Measurements from ENCODE around the gene GPSM1. TPM values are rescaled to one million over a fixed set of nuclear protein-coding genes. Genes with fewer than 3 reads are reported as not detected.

Gene GPSM1
- total RNA-seq, 1 donor from 2014 or later = 140 TPM

DNA sequence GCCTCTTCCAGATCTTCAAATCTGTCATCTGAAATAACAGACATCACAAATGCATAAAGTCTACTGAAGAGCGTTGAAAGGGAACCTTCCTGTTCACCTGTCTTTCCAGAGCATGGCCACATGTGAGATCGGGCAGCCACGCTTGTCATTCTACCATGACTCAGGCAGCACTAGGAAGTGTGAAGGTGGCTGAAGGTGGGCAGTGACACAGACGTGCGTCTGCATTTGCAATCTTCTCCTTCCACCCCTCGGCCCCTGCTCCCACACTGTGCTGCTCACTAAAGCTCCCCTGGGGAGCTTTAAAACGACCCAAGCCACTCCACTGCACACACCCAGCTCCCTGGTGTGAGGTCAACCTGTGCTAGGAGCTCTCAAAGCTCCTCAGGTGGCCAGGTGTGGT, 80.6 kb downstream of the GPSM1 start:
- TF ChIP-seq, protein P1, sequence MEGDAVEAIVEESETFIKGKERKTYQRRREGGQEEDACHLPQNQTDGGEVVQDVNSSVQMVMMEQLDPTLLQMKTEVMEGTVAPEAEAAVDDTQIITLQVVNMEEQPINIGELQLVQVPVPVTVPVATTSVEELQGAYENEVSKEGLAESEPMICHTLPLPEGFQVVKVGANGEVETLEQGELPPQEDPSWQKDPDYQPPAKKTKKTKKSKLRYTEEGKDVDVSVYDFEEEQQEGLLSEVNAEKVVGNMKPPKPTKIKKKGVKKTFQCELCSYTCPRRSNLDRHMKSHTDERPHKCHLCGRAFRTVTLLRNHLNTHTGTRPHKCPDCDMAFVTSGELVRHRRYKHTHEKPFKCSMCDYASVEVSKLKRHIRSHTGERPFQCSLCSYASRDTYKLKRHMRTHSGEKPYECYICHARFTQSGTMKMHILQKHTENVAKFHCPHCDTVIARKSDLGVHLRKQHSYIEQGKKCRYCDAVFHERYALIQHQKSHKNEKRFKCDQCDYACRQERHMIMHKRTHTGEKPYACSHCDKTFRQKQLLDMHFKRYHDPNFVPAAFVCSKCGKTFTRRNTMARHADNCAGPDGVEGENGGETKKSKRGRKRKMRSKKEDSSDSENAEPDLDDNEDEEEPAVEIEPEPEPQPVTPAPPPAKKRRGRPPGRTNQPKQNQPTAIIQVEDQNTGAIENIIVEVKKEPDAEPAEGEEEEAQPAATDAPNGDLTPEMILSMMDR (IDR thresholded peaks at IDR 0.05; ENCODE audit: partially characterized antibody, unreplicated experiment) = no peak
- H3K4me3 Mint-ChIP-seq (ENCODE audit: unreplicated experiment) = peak overlapping the region; percentile 34
- H3K36me3 Mint-ChIP-seq (ENCODE audit: unreplicated experiment) = no peaks in the 10 kb centered on the region
- H3K9me3 Mint-ChIP-seq (ENCODE audit: unreplicated experiment) = peaks cover 4% of the 10 kb centered on the region
- H3K4me1 Mint-ChIP-seq (ENCODE audit: low read depth, unreplicated experiment) = peaks cover 13% of the 10 kb centered on the region
- peaks cover 5% of the 10 kb centered on the region for H3K27me3 Mint-ChIP-seq (ENCODE audit: unreplicated experiment)
- no peak for DNase-seq
- H3K27ac Mint-ChIP-seq (ENCODE audit: unreplicated experiment) = no peak overlapping the region

Other genes starting within 250 kb of the GPSM1 start
- gene NACC2, start 232.2 kb upstream of the GPSM1 start, total RNA-seq (ENCODE audit: unreplicated experiment) = 3.9 TPM
- 16.0 TPM for gene TMEM250, start 208.7 kb upstream of the GPSM1 start, total RNA-seq (ENCODE audit: unreplicated experiment)
- gene LHX3, start 122.4 kb upstream of the GPSM1 start, total RNA-seq (ENCODE audit: unreplicated experiment) = 0.81 TPM
- 21.2 TPM for gene QSOX2, start 81.7 kb upstream of the GPSM1 start, total RNA-seq (ENCODE audit: unreplicated experiment)
- 15.8 TPM for gene CCDC187, start 23.4 kb upstream of the GPSM1 start, total RNA-seq (ENCODE audit: unreplicated experiment)
- 16.5 TPM for gene DNLZ, start 36.2 kb downstream of the GPSM1 start, total RNA-seq (ENCODE audit: unreplicated experiment)
- gene CARD9, start 46.1 kb downstream of the GPSM1 start, total RNA-seq (ENCODE audit: unreplicated experiment) = 4.1 TPM
- 22.9 TPM for gene SNAPC4, start 72.6 kb downstream of the GPSM1 start, total RNA-seq (ENCODE audit: unreplicated experiment)
- 61.2 TPM for gene ENTR1, start 83.1 kb downstream of the GPSM1 start, total RNA-seq (ENCODE audit: unreplicated experiment)
- gene PMPCA, start 83.1 kb downstream of the GPSM1 start, total RNA-seq (ENCODE audit: unreplicated experiment) = 69.0 TPM
- 35.2 TPM for gene INPP5E, start 112.3 kb downstream of the GPSM1 start, total RNA-seq (ENCODE audit: unreplicated experiment)
- gene SEC16A, start 155.5 kb downstream of the GPSM1 start, total RNA-seq (ENCODE audit: unreplicated experiment) = 74.3 TPM
- gene NOTCH1, start 218.5 kb downstream of the GPSM1 start, total RNA-seq (ENCODE audit: unreplicated experiment) = 64.2 TPM